ENCODE measurements around the gene ITCH.

The ITCH gene

GRCh38 chr20:34558320-34559218, 195.5 kb downstream of the ITCH start, which contains the start of gene MAP1LC3A:
Gene MAP1LC3A (plus strand): TSS chr20:34558718. CDS start chr20:34558869, 151 bp downstream.
- peak within 1 kb of the TSS; percentile 83 for H3K4me3 ChIP-seq (ENCODE audit: low read depth, low read length)
- peak; percentile 90 for DNase-seq (ENCODE audit: low read depth)
- TF ChIP-seq CTCF (IDR thresholded peaks at IDR 0.05; ENCODE audit: insufficient read depth, low read depth, low read length, missing control alignments) = no peak

GRCh38 chr20:34559311-34560140, 196.5 kb downstream of the ITCH start:
- no peak overlapping the region for H3K4me3 ChIP-seq (ENCODE audit: low read depth, low read length)
- TF ChIP-seq CTCF (IDR thresholded peaks at IDR 0.05; ENCODE audit: insufficient read depth, low read depth, low read length, missing control alignments) = no peak
- DNase-seq (ENCODE audit: low read depth) = no peak

- no peak for DNase-seq (ENCODE audit: low read depth)
- TF ChIP-seq CTCF (IDR thresholded peaks at IDR 0.05; ENCODE audit: insufficient read depth, low read depth, low read length, missing control alignments) = no peak
- H3K4me3 ChIP-seq (ENCODE audit: low read depth, low read length) = no peak overlapping the region
Measured at GRCh38 chr20:34560141-34560523, 197.1 kb downstream of the ITCH start.

GRCh38 chr20:34560614-34561013, 197.5 kb downstream of the ITCH start:
- TF ChIP-seq CTCF (IDR thresholded peaks at IDR 0.05; ENCODE audit: insufficient read depth, low read depth, low read length, missing control alignments) = no peak
- no peak overlapping the region for H3K4me3 ChIP-seq (ENCODE audit: low read depth, low read length)
- no peak for DNase-seq (ENCODE audit: low read depth)

Measured in GM12865 (cell line).